ENCODE results near the gene IVNS1ABP. TPM values are rescaled to one million over a fixed set of nuclear protein-coding genes. Genes with fewer than 3 reads are reported as not detected.

IVNS1ABP gene
- total RNA-seq, 1 experiment from 2014 or later, result 57.9 TPM

- H4K20me1 ChIP-seq (ENCODE audit: insufficient read depth), result no peaks in the 10 kb centered on the region
- intact Hi-C loops (cut with micrococcal nuclease), result loop anchor here (10.0 kb wide), 1 partner anchor 202 kb away; no protein-coding TSS in a partner anchor
- H3K4me2 ChIP-seq (ENCODE audit: low read length), result no peak overlapping the region
- ChIA-PET POLR2A (no interaction called here), RAD21 (ENCODE audit: low non-redundant PET in 1 of 2, low total read pairs in 2 of 2, uncharacterized antibody in 2 of 2, unreplicated experiment in 2 of 2) (no interaction called here), CTCF (no interaction called here)
- no peak overlapping the region for H3K4me3 ChIP-seq (replicated peaks in 1 of 2; ENCODE audit: low read depth in 1 of 2, low read length in 2 of 2)
- H3K4me1 ChIP-seq (ENCODE audit: control insufficient read depth in 1 of 2, insufficient read depth in 2 of 2, low read length in 2 of 2), result no peaks in the 10 kb centered on the region
- no peaks in the 10 kb centered on the region for H3K36me3 ChIP-seq (ENCODE audit: control insufficient read depth in 1 of 2, insufficient read depth in 2 of 2, low read length in 2 of 2)
- DNase-seq (ENCODE audit: low read depth, low spot score), result no peak
- no peak overlapping the region for H2AFZ ChIP-seq (ENCODE audit: low read depth, low read length, poor library complexity, severe bottlenecking)
- H3K9ac ChIP-seq (ENCODE audit: low read length), result no peak overlapping the region
- no peaks in the 10 kb centered on the region for H3K79me2 ChIP-seq (ENCODE audit: insufficient read depth, low read length)
- no peak overlapping the region for H3K27ac ChIP-seq (ENCODE audit: low read depth, low read length)
- no peaks in the 10 kb centered on the region for H3K9me3 ChIP-seq (ENCODE audit: control insufficient read depth in 1 of 2, insufficient read depth in 1 of 2, low read depth in 1 of 2, low read length in 2 of 2)
- ATAC-seq, result no peak
- no peaks in the 10 kb centered on the region for H3K9me2 ChIP-seq (ENCODE audit: insufficient read depth)
- H3K27me3 ChIP-seq (ENCODE audit: insufficient read depth, low read length), result no peaks in the 10 kb centered on the region
- no TSS peak for BruUV-seq (replicated peaks)
- TF ChIP-seq JUND (IDR thresholded peaks at IDR 0.05) (no peak), RAD21 (IDR thresholded peaks at IDR 0.05; ENCODE audit: low read depth) (no peak)
Observed at GRCh38 chr1:185342672-185343259, 25.7 kb upstream of the IVNS1ABP start.

- ChIA-PET RAD21 (ENCODE audit: low non-redundant PET in 1 of 2, low total read pairs in 2 of 2, uncharacterized antibody in 2 of 2, unreplicated experiment in 2 of 2) (no interaction called here), POLR2A (no interaction called here), CTCF (no interaction called here)
- no peak overlapping the region for H2AFZ ChIP-seq (ENCODE audit: low read depth, low read length, poor library complexity, severe bottlenecking)
- H4K20me1 ChIP-seq (ENCODE audit: insufficient read depth), result no peaks in the 10 kb centered on the region
- no peak for ATAC-seq
- H3K9me2 ChIP-seq (ENCODE audit: insufficient read depth), result no peaks in the 10 kb centered on the region
- no peak overlapping the region for H3K27ac ChIP-seq (ENCODE audit: low read depth, low read length)
- BruUV-seq (replicated peaks), result no TSS peak
- no peak overlapping the region for H3K4me2 ChIP-seq (ENCODE audit: low read length)
- no peaks in the 10 kb centered on the region for H3K4me1 ChIP-seq (ENCODE audit: control insufficient read depth in 1 of 2, insufficient read depth in 2 of 2, low read length in 2 of 2)
- no peaks in the 10 kb centered on the region for H3K27me3 ChIP-seq (ENCODE audit: insufficient read depth, low read length)
- no peaks in the 10 kb centered on the region for H3K36me3 ChIP-seq (ENCODE audit: control insufficient read depth in 1 of 2, insufficient read depth in 2 of 2, low read length in 2 of 2)
- H3K9ac ChIP-seq (ENCODE audit: low read length), result no peak overlapping the region
- DNase-seq (ENCODE audit: low read depth, low spot score), result no peak
- no peak for TF ChIP-seq SRF (IDR thresholded peaks at IDR 0.05; ENCODE audit: low read depth)
- no peak for TF ChIP-seq ZFX (IDR thresholded peaks at IDR 0.05)
- TF ChIP-seq CEBPB (IDR thresholded peaks at IDR 0.05; ENCODE audit: low read depth), result no peak
- no peak for TF ChIP-seq YY1 (IDR thresholded peaks at IDR 0.05; ENCODE audit: extremely low read depth, insufficient replicate concordance, low read depth, low read length)
- no peaks in the 10 kb centered on the region for H3K9me3 ChIP-seq (ENCODE audit: control insufficient read depth in 1 of 2, insufficient read depth in 1 of 2, low read depth in 1 of 2, low read length in 2 of 2)
- H3K4me3 ChIP-seq (replicated peaks in 1 of 2; ENCODE audit: low read depth in 1 of 2, low read length in 2 of 2), result no peak overlapping the region
- H3K79me2 ChIP-seq (ENCODE audit: insufficient read depth, low read length), result no peaks in the 10 kb centered on the region
- intact Hi-C loops (cut with micrococcal nuclease), result loop anchor here (10.0 kb wide), 1 partner anchor 203 kb away; no protein-coding TSS in a partner anchor
Observed at GRCh38 chr1:185342017-185342416, 25.0 kb upstream of the IVNS1ABP start.

Measured in HCT116 (cell line).